A673 (cell line): ENCODE data around the gene FAAH. TPM values are rescaled to one million over a fixed set of nuclear protein-coding genes. Genes with fewer than 3 reads are reported as not detected.

Source experiments
- BruUV-seq: library from RNA; stranded (reverse); fragments of 400-500 nt; replicated peaks from 2 replicates; lab custom pipeline; 2021; lab: Mats Ljungman, UMichigan
- CTCF ChIA-PET: fragments of 300-600 bp; sonication (Branson Sonifier 250); formaldehyde crosslinking; loops from one replicate; lab custom pipeline; 2022; ENCODE audit warnings: antibody characterized with exemption; lab: Charles Lee
- POLR2A ChIA-PET: fragments of 300-600 bp; sonication (Branson Sonifier 250); formaldehyde crosslinking; loops from one replicate; lab custom pipeline; 2022; ENCODE audit warnings: antibody characterized with exemption; ENCODE audit not compliant: low non-redundant PET; lab: Charles Lee
- DNase-seq: peaks from one replicate; pipeline ENCODE4 v3.0.0-alpha.2; 2015; ENCODE audit warnings: low spot score
- H3K27ac ChIP-seq: fragments of 200-600 bp; sonication (generic); 2 replicates; pipeline ENCODE4 v1.5.1; 2016; ENCODE audit warnings: mixed run types, low read depth, mild to moderate bottlenecking, mixed read lengths, antibody characterized with exemption, low read length; ENCODE audit not compliant: poor library complexity, severe bottlenecking
- H3K27me3 ChIP-seq: fragments of 200-600 bp; sonication (generic); replicated peaks from 2 replicates; pipeline ENCODE4 v1.6.1; 2017; ENCODE audit warnings: mixed run types, low read depth, mild to moderate bottlenecking, mixed read lengths, antibody characterized with exemption, low read length; ENCODE audit not compliant: insufficient read depth, poor library complexity
- H3K36me3 ChIP-seq: fragments of 200-600 bp; sonication (generic); 2 replicates; pipeline ENCODE4 v1.6.1; 2016; ENCODE audit warnings: mixed run types, mild to moderate bottlenecking, mixed read lengths, antibody characterized with exemption, low read length; ENCODE audit not compliant: insufficient read depth, poor library complexity, severe bottlenecking
- H3K4me1 ChIP-seq: fragments of 200-600 bp; sonication (generic); 2 replicates; pipeline ENCODE4 v1.6.1; 2017; ENCODE audit warnings: mixed run types, mild to moderate bottlenecking, mixed read lengths, antibody characterized with exemption, low read length; ENCODE audit not compliant: insufficient read depth, poor library complexity, severe bottlenecking
- H3K4me3 ChIP-seq: fragments of 200-600 bp; sonication (generic); 2 replicates; pipeline ENCODE4 v1.5.1; 2016; ENCODE audit warnings: low read depth, mixed run types, mild to moderate bottlenecking, mixed read lengths, low read length; ENCODE audit not compliant: poor library complexity, severe bottlenecking
- H3K9me3 ChIP-seq: fragments of 200-600 bp; sonication (generic); 2 replicates; pipeline ENCODE4 v1.6.1; 2016; ENCODE audit warnings: mixed run types, low read depth, mild to moderate bottlenecking, mixed read lengths, antibody characterized with exemption, low read length; ENCODE audit not compliant: poor library complexity, severe bottlenecking
- EZH2 ChIP-seq: fragments of 200-600 bp; sonication (generic); IDR thresholded peaks from 2 replicates; pipeline ENCODE4 v1.6.1; 2017; ENCODE audit warnings: borderline replicate concordance, low read depth, mild to moderate bottlenecking, mixed read lengths, antibody characterized with exemption, low read length; ENCODE audit not compliant: poor library complexity, severe bottlenecking
- intact Hi-C: fragments of 100-400 bp; cut with micrococcal nuclease; formaldehyde crosslinking; loops from one replicate; pipeline ENCODE4 v1.10.0; 2022; ENCODE audit not compliant: unreplicated experiment
- total RNA-seq: library from RNA; stranded (reverse); gene quantifications from 2 replicates; pipeline ENCODE4 v1.2.3, GENCODE V29; 2021
- TF ChIP-seq, protein P1 (sequence below): fragments of 300-800, 200-600 bp; sonication (generic); conservative IDR thresholded peaks from 2 replicates; pipeline ENCODE4 v1.5.1; 2017; ENCODE audit warnings: low read depth, mild to moderate bottlenecking, antibody characterized with exemption, low read length, moderate library complexity, mixed read lengths

FAAH gene
- total RNA-seq, 1 experiment from 2014 or later, result 3.2 TPM

DNA sequence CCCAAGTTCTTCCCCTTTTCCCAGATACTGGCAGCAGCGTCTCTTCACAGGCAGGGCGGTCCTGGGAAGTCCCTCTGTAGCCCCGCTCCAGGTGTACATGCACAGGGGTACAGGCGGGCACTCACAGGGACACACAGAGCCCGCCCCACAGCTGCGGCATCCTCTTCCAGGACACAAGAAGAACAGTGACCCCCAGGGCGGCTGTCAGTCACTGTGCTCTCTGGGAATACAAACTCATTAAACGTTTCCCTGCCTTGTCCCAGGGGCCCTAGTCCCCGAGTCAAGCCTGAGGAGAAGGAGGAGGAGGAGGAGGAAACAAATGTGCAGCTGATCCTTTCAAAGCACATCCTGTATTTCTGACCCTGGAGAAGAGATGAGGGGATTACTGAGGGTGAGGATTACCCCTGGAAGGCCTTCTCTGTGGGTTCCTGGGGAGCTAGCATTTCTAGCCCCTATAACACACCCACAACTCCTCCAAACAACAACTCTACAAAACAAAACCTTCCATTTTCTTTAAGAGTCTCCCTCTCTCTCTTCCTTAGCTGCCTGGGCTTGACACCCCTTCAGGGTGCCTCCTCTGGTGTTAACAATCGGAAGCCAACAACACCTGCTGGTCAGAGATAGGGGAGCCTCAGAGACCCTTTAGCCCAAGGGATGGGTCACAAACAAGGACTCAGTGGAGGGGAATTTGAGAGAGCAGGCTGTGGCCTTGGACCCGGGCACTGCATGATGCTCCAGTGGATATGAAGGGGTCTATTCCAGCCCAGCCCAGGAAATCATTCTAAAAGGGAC, 67.1 kb downstream of the FAAH start:
- no TSS peak for BruUV-seq
- Histone ChIP-seq H3K36me3 (no peaks in the 10 kb centered on the region), H3K27ac (no peak overlapping the region), H3K4me1 (peaks cover 43% of the 10 kb centered on the region), H3K4me3 (no peak overlapping the region), H3K27me3 (no peaks in the 10 kb centered on the region), H3K9me3 (no peaks in the 10 kb centered on the region)
- intact Hi-C loops, result no loop called here
- ChIA-PET CTCF (no interaction called here), POLR2A (no interaction called here)
- no peak for DNase-seq
- TF ChIP-seq, protein P1, sequence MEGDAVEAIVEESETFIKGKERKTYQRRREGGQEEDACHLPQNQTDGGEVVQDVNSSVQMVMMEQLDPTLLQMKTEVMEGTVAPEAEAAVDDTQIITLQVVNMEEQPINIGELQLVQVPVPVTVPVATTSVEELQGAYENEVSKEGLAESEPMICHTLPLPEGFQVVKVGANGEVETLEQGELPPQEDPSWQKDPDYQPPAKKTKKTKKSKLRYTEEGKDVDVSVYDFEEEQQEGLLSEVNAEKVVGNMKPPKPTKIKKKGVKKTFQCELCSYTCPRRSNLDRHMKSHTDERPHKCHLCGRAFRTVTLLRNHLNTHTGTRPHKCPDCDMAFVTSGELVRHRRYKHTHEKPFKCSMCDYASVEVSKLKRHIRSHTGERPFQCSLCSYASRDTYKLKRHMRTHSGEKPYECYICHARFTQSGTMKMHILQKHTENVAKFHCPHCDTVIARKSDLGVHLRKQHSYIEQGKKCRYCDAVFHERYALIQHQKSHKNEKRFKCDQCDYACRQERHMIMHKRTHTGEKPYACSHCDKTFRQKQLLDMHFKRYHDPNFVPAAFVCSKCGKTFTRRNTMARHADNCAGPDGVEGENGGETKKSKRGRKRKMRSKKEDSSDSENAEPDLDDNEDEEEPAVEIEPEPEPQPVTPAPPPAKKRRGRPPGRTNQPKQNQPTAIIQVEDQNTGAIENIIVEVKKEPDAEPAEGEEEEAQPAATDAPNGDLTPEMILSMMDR, result no peak
- TF ChIP-seq EZH2, result no peak

DNA sequence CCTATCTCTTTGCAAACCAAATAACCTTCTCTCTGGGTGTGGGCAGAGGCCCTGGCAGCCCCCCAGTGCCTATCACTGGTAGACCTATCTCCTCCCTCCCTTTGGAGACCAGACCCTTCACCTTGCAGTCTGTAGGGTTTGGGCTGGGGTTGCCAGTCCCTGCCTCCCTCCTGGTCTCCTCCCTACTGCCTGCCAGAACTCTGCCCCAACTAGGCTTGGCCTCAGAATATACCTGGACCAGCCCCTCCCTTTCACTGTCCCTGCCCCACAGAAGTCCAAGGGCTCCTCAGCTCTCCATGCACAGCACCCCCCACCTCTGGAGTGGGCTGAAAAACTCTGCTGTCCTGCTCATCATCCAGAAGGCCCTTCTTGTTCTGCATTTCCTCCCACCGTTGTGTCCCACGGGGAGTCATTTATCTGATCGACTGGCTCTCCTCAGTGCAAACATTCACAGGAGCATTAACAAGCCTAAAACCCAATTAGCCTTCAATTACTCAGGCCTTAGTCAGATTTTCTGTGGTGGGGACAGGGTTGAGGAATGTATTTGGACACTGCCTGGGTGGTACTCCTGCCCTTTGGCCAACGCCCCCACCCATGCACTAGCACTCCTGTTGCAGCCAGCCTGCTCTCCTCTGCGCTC, 67.8 kb downstream of the FAAH start:
- BruUV-seq, result no TSS peak
- TF ChIP-seq, protein P1, result no peak
- TF ChIP-seq EZH2, result no peak
- no peak for DNase-seq
- POLR2A ChIA-PET, result no interaction called here
- Histone ChIP-seq H3K4me1 (peaks cover 47% of the 10 kb centered on the region), H3K9me3 (no peaks in the 10 kb centered on the region), H3K36me3 (no peaks in the 10 kb centered on the region), H3K4me3 (no peak overlapping the region), H3K27me3 (no peaks in the 10 kb centered on the region), H3K27ac (no peak overlapping the region)
- intact Hi-C loops, result no loop called here
- CTCF ChIA-PET, result no interaction called here

Other genes with a start within 250 kb of the FAAH start
- not detected in 2 replicates for gene TSPAN1, start 219.2 kb upstream of the FAAH start, total RNA-seq
- gene P3R3URF, start 217.8 kb upstream of the FAAH start, total RNA-seq, result not detected in 2 replicates
- 71.0 and 90.9 TPM in 2 replicates for gene POMGNT1, start 195.9 kb upstream of the FAAH start, total RNA-seq
- 1.1 and 1.5 TPM in 2 replicates for gene LURAP1, start 191.0 kb upstream of the FAAH start, total RNA-seq
- 49.0 and 50.7 TPM in 2 replicates for gene RAD54L, start 146.6 kb upstream of the FAAH start, total RNA-seq
- 78.9 and 79.1 TPM in 2 replicates for gene LRRC41, start 90.7 kb upstream of the FAAH start, total RNA-seq
- 527 and 567 TPM in 2 replicates for gene UQCRH, start 90.6 kb upstream of the FAAH start, total RNA-seq
- gene NSUN4, start 53.5 kb upstream of the FAAH start, total RNA-seq, result 30.7 and 31.7 TPM in 2 replicates
- 0.69 and 1.4 TPM in 2 replicates for gene DMBX1, start 95.5 kb downstream of the FAAH start, total RNA-seq
- not detected in 2 replicates for gene KNCN, start 157.3 kb downstream of the FAAH start, total RNA-seq
- 22.7 and 32.0 TPM in 2 replicates for gene MKNK1, start 210.0 kb downstream of the FAAH start, total RNA-seq
- gene MOB3C, start 222.5 kb downstream of the FAAH start, total RNA-seq, result 2.5 and 3.7 TPM in 2 replicates